Mammary epithelial cell (primary cell): ENCODE results near the gene KDM5B.

Experiments
- EZH2 ChIP-seq: IDR thresholded peaks from 2 replicates; pipeline ENCODE4 v1.6.1; 2012; ENCODE audit warnings: low read length, inconsistent platforms, borderline replicate concordance
- TF ChIP-seq, protein P1 (sequence below), 2 donors: IDR thresholded peaks in 1 of 2; conservative IDR thresholded peaks in 1 of 2; 2 replicates each; pipeline ENCODE4 v1.5.1; 2011 to 2012; ENCODE audit warnings: inconsistent platforms in 2 of 2, low read length in 2 of 2, mild to moderate bottlenecking in 2 of 2, control low read depth in 1 of 2, low read depth in 1 of 2; ENCODE audit not compliant: insufficient read depth in 1 of 2; ENCODE audit errors: extremely low read depth in 1 of 2

- TF ChIP-seq, protein P1, sequence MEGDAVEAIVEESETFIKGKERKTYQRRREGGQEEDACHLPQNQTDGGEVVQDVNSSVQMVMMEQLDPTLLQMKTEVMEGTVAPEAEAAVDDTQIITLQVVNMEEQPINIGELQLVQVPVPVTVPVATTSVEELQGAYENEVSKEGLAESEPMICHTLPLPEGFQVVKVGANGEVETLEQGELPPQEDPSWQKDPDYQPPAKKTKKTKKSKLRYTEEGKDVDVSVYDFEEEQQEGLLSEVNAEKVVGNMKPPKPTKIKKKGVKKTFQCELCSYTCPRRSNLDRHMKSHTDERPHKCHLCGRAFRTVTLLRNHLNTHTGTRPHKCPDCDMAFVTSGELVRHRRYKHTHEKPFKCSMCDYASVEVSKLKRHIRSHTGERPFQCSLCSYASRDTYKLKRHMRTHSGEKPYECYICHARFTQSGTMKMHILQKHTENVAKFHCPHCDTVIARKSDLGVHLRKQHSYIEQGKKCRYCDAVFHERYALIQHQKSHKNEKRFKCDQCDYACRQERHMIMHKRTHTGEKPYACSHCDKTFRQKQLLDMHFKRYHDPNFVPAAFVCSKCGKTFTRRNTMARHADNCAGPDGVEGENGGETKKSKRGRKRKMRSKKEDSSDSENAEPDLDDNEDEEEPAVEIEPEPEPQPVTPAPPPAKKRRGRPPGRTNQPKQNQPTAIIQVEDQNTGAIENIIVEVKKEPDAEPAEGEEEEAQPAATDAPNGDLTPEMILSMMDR (conservative IDR thresholded peaks at IDR 0.05 in 1 of 2, IDR thresholded peaks at IDR 0.05 in 1 of 2; ENCODE audit: extremely low read depth in 1 of 2, insufficient read depth in 1 of 2, low read depth in 1 of 2, low read length in 2 of 2) = no peak
- TF ChIP-seq EZH2 = no peak
Measured at GRCh38 chr1:202770135-202770534, 38.1 kb downstream of the KDM5B start.
